T-helper 2 cell treated with Interferon-gamma antibody and Interleukin-4, amounts not matched to agents 100 ng/mL and 5 ng/mL, for 36 hours (primary cell): Measurements from ENCODE around the gene FBRS. TPM values are rescaled to one million over a fixed set of nuclear protein-coding genes. Genes with fewer than 3 reads are reported as not detected.

Experiments used
- intact Hi-C: fragments of 100-400 bp; cut with micrococcal nuclease; formaldehyde crosslinking; loops from one replicate; pipeline ENCODE4 v1.15.1; 2023
- total RNA-seq: library from RNA; stranded (reverse); gene quantifications from 2 replicates; pipeline ENCODE4 v1.2.3, GENCODE V29; 2022

FBRS gene
- total RNA-seq, 1 donor from 2014 or later = 81.1 TPM

- intact Hi-C loops = no loop called here
Observed at GRCh38 chr16:30641378-30641982, 16.8 kb upstream of the FBRS start.

GRCh38 chr16:30644334-30644830 is 13.8 kb upstream of the FBRS start:
- intact Hi-C loops = no loop called here

- intact Hi-C loops = no loop called here
Observed at GRCh38 chr16:30645727-30646126, 12.5 kb upstream of the FBRS start.

GRCh38 chr16:30647274-30647571 is 11.0 kb upstream of the FBRS start:
- intact Hi-C loops = no loop called here

GRCh38 chr16:30649725-30650368 is 8.4 kb upstream of the FBRS start:
- intact Hi-C loops = loop anchor here (1.0 to 2.0 kb wide), 7 partner anchors 8 to 123 kb away; partner anchors contain the start of genes FBRS, ZNF764, ZNF768 and ZNF785

GRCh38 chr16:30650369-30651123 is 7.7 kb upstream of the FBRS start, which contains the start of gene PRR14:
Gene PRR14 (plus strand): TSS chr16:30650960. CDS start chr16:30651646, 686 bp downstream.
- intact Hi-C loops = loop anchor here (1.0 to 2.0 kb wide), 7 partner anchors 8 to 124 kb away; partner anchors contain the start of genes FBRS, ZNF764, ZNF768 and ZNF785

GRCh38 chr16:30651124-30652004 is 6.9 kb upstream of the FBRS start:
- intact Hi-C loops = loop anchor here (2.0 kb wide), 3 partner anchors 67 to 125 kb away; partner anchors contain the start of genes ZNF768 and ZNF785

GRCh38 chr16:30652005-30652296 is 6.3 kb upstream of the FBRS start:
- intact Hi-C loops = no loop called here

GRCh38 chr16:30652718-30653117 is 5.5 kb upstream of the FBRS start:
- intact Hi-C loops = no loop called here

- intact Hi-C loops = loop anchor here (5.0 kb wide), 1 partner anchor 222 kb away; no protein-coding TSS in a partner anchor
Observed at GRCh38 chr16:30654856-30655255, 3.4 kb upstream of the FBRS start.

- intact Hi-C loops = loop anchor here (5.0 kb wide), 1 partner anchor 221 kb away; no protein-coding TSS in a partner anchor
Observed at GRCh38 chr16:30655815-30656347, 2.4 kb upstream of the FBRS start.

GRCh38 chr16:30656388-30656787 is 1.8 kb upstream of the FBRS start:
- intact Hi-C loops = loop anchor here (5.0 kb wide), 1 partner anchor 221 kb away; no protein-coding TSS in a partner anchor

- intact Hi-C loops = loop anchor here (5.0 kb wide), 1 partner anchor 220 kb away; no protein-coding TSS in a partner anchor
Observed at GRCh38 chr16:30656974-30657865, 1.0 kb upstream of the FBRS start.

- intact Hi-C loops = loop anchor here (1.0 to 5.0 kb wide), 10 partner anchors 9 to 854 kb away; partner anchors contain the start of genes FBXL19, PRR14, TBC1D10B and ZNF764
Observed at GRCh38 chr16:30658731-30659506, 688 bp downstream of the FBRS start.

- intact Hi-C loops = loop anchor here (1.0 to 5.0 kb wide), 5 partner anchors 35 to 855 kb away; partner anchors contain the start of gene ZNF768
Observed at GRCh38 chr16:30659507-30660423, 1.5 kb downstream of the FBRS start.

GRCh38 chr16:30660424-30661261 is 2.4 kb downstream of the FBRS start:
- intact Hi-C loops = loop anchor here (1.0 kb wide), 1 partner anchor 34 kb away; no protein-coding TSS in a partner anchor

- intact Hi-C loops = no loop called here
Observed at GRCh38 chr16:30662449-30662848, 4.2 kb downstream of the FBRS start.
